Skeletal muscle tissue (tissue), 4 donors: ENCODE results near the gene HLA-DMA. TPM values are rescaled to one million over a fixed set of nuclear protein-coding genes. Genes with fewer than 3 reads are reported as not detected.

Source experiments
- H3K27ac ChIP-seq: one replicate; pipeline ENCODE4 v1.7.0; 2013; ENCODE audit warnings: mild to moderate bottlenecking, low read depth, low read length, inconsistent platforms
- H3K27me3 ChIP-seq, 3 donors: one replicate each; pipeline ENCODE4 v1.7.0; 2013; ENCODE audit warnings: low read length in 3 of 3; ENCODE audit not compliant: control insufficient read depth in 3 of 3, insufficient read depth in 3 of 3
- H3K36me3 ChIP-seq, 3 donors: one replicate each; pipeline ENCODE4 v1.7.0; 2013; ENCODE audit warnings: low read length in 3 of 3; ENCODE audit not compliant: control insufficient read depth in 3 of 3, insufficient read depth in 3 of 3
- H3K4me1 ChIP-seq, 3 donors: one replicate each; pipeline ENCODE4 v1.7.0; 2013; ENCODE audit warnings: low read length in 3 of 3, mild to moderate bottlenecking in 3 of 3; ENCODE audit not compliant: control insufficient read depth in 3 of 3, insufficient read depth in 3 of 3
- H3K4me3 ChIP-seq, 3 donors: one replicate each; pipeline ENCODE4 v1.7.0; 2013; ENCODE audit warnings: low read length in 3 of 3
- H3K9ac ChIP-seq, 3 donors: one replicate each; pipeline ENCODE4 v1.7.0; 2013; ENCODE audit warnings: low read length in 3 of 3, mild to moderate bottlenecking in 3 of 3, moderate library complexity in 2 of 3, low read depth in 1 of 3
- H3K9me3 ChIP-seq, 3 donors: one replicate each; pipeline ENCODE4 v1.7.0; 2013; ENCODE audit warnings: low read length in 3 of 3; ENCODE audit not compliant: control insufficient read depth in 3 of 3
- total RNA-seq: library from RNA; depleted of rRNA; stranded (reverse); fragments of >200 nt; gene quantifications from one replicate; pipeline ENCODE4 v1.2.3, GENCODE V29; 2014
- donor health status: Osteomylitis.

HLA-DMA gene
- total RNA-seq, 1 donor from 2014 or later: 6.3 TPM

DNA sequence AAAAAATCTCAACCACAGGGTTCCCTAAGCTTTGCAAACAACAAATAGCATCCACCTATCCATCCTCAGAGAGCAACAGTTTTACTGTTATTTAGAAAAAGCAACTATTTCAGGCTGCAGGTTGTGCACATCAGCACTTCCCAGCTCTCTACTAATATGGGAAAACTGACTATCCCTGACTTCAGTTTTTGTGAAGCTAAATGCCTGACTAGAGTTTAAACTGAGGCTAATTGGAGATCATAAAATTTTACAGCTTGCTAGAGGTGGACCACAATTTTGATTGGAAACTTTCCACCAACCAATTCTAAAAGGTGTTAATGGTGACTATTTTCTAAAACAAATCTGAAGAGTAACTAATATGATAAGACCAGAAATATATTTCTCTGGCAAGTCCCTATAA, 48.9 kb downstream of the HLA-DMA start:
- H3K4me1 ChIP-seq: no peaks in the 10 kb centered on the region
- no peak overlapping the region for H3K27ac ChIP-seq
- no peak overlapping the region for H3K4me3 ChIP-seq

More for the DNA sequence above, 48.9 kb downstream of the HLA-DMA start:
- no peaks in the 10 kb centered on the region for H3K9me3 ChIP-seq
- H3K36me3 ChIP-seq: no peaks in the 10 kb centered on the region
- H3K27me3 ChIP-seq: no peaks in the 10 kb centered on the region
- no peak overlapping the region for H3K9ac ChIP-seq

Other genes starting within 250 kb of the HLA-DMA start
- gene HLA-DQA2, start 211.7 kb downstream of the HLA-DMA start, total RNA-seq: not detected
- not detected for gene HLA-DQB2, start 189.6 kb downstream of the HLA-DMA start, total RNA-seq
- not detected for gene HLA-DOB, start 136.1 kb downstream of the HLA-DMA start, total RNA-seq
- gene TAP2, start 114.4 kb downstream of the HLA-DMA start, total RNA-seq: 9.4 TPM
- gene PSMB8, start 109.0 kb downstream of the HLA-DMA start, total RNA-seq: 18.8 TPM
- 14.1 TPM for gene TAP1, start 99.4 kb downstream of the HLA-DMA start, total RNA-seq
- gene PSMB9, start 98.9 kb downstream of the HLA-DMA start, total RNA-seq: 7.8 TPM
- gene HLA-DMB, start 12.1 kb downstream of the HLA-DMA start, total RNA-seq: 6.3 TPM
- 36.5 TPM for gene BRD2, start 15.5 kb upstream of the HLA-DMA start, total RNA-seq
- gene HLA-DOA, start 56.5 kb upstream of the HLA-DMA start, total RNA-seq: 1.0 TPM
- gene HLA-DPA1, start 120.6 kb upstream of the HLA-DMA start, total RNA-seq: 14.6 TPM
- gene HLA-DPB1, start 122.9 kb upstream of the HLA-DMA start, total RNA-seq: 9.9 TPM
- 28.7 TPM for gene COL11A2, start 239.4 kb upstream of the HLA-DMA start, total RNA-seq
- 17.7 TPM for gene RXRB, start 247.6 kb upstream of the HLA-DMA start, total RNA-seq
- gene SLC39A7, start 247.8 kb upstream of the HLA-DMA start, total RNA-seq: 53.2 TPM